SK-N-MC (cell line): ENCODE data around the gene TMEM252.

Source experiments
- EZH2 ChIP-seq: fragments of 200-600 bp; sonication (generic); IDR thresholded peaks from one replicate; pipeline ENCODE4 v1.6.1; 2017; ENCODE audit warnings: antibody characterized with exemption
- POLR2AphosphoS5 ChIP-seq: IDR thresholded peaks from 2 replicates; pipeline ENCODE4 v1.6.1; 2012; ENCODE audit warnings: mild to moderate bottlenecking, low read depth, low read length, borderline replicate concordance

DNA sequence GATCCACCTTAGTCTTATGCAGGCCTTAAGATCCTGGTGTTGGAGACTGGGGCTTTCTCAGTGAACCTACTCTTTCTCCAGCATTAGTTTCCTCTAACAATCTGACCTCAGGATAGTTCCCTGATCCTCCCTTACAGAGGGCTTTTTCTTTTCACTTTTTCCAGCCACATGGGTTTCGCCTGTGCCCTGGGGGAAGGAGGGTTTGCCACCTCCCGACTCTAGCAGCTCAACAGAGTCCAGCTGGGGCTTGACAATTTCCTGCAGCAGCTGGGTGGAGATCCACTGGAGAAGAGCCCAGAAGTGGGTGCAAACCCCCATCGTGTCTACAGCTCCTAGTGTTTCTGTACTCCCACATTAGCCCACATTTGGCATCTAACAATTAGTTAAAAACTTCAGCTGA lies 7.6 kb upstream of the TMEM252 start:
- no peak for TF ChIP-seq POLR2AphosphoS5
- TF ChIP-seq EZH2, result no peak
